GM12874 (cell line): ENCODE results near the gene CEACAM4.
A peak's percentile ranks its signal among the peaks of the same experiment; 100 is the strongest.

ENCODE experiments used
- CTCF ChIP-seq: IDR thresholded peaks from 2 replicates; pipeline ENCODE4 v1.5.1; 2011; ENCODE audit warnings: low read depth, mild to moderate bottlenecking, control low read depth, low read length, moderate library complexity; ENCODE audit not compliant: insufficient read depth

The CEACAM4 gene

GRCh38 chr19:41578886-41579285 lies 48.0 kb downstream of the CEACAM4 start:
- TF ChIP-seq CTCF: no peak

GRCh38 chr19:41577833-41578232 lies 49.0 kb downstream of the CEACAM4 start:
- no peak for TF ChIP-seq CTCF

- TF ChIP-seq CTCF: no peak
These were observed 49.6 kb downstream of the CEACAM4 start for GRCh38 chr19:41577144-41577830.

GRCh38 chr19:41575998-41576397 lies 50.9 kb downstream of the CEACAM4 start, which contains the start of gene CEACAM21:
Gene CEACAM21, plus strand, starts transcription at chr19:41576166. Its CDS starts 109 bp downstream, at chr19:41576275.
- TF ChIP-seq CTCF: no peak

- TF ChIP-seq CTCF: peak; percentile 92
These were observed 56.2 kb downstream of the CEACAM4 start for GRCh38 chr19:41570639-41571112.

GRCh38 chr19:41570179-41570578 lies 56.7 kb downstream of the CEACAM4 start:
- TF ChIP-seq CTCF: no peak

GRCh38 chr19:41569481-41570150 lies 57.3 kb downstream of the CEACAM4 start:
- no peak for TF ChIP-seq CTCF
